Ovary (tissue), 9 donors: ENCODE measurements around the gene SYT11. TPM values are rescaled to one million over a fixed set of nuclear protein-coding genes. Genes with fewer than 3 reads are reported as not detected.

Experiments
- DNase-seq, 5 donors: peaks; one replicate each; pipeline ENCODE4 v3.0.0-alpha.2; 2019 to 2020
- H3K27ac ChIP-seq, 2 donors: fragments of 200-600 bp; one replicate each; pipeline versions ENCODE4 v1.5.1 to v1.8.0; 2019 to 2022
- H3K27me3 ChIP-seq: fragments of 200-600 bp; one replicate; pipeline ENCODE4 v1.8.0; 2022
- H3K36me3 ChIP-seq: fragments of 200-600 bp; sonication (generic); one replicate; pipeline ENCODE4 v1.5.1; 2019
- H3K4me1 ChIP-seq: one replicate; pipeline ENCODE4 v1.8.1; 2013; ENCODE audit warnings: mild to moderate bottlenecking, moderate library complexity; ENCODE audit not compliant: insufficient read depth
- H3K4me3 ChIP-seq: fragments of 200-600 bp; sonication (generic); one replicate; pipeline ENCODE4 v1.5.1; 2017
- H3K9me3 ChIP-seq, 2 donors: fragments of 200-600 bp in 1 of 2; sonication (generic) in 1 of 2; one replicate each; pipeline versions ENCODE4 v1.5.1 to v1.8.1; 2013 to 2019; ENCODE audit warnings: mild to moderate bottlenecking in 1 of 2, moderate library complexity in 1 of 2
- EP300 ChIP-seq: sonication (generic); formaldehyde crosslinking; IDR thresholded peaks from one replicate; pipeline ENCODE4 v1.6.1; 2017; ENCODE audit warnings: antibody characterized with exemption
- POLR2A ChIP-seq: fragments of 450-650 bp; IDR thresholded peaks from one replicate; pipeline ENCODE4 v1.6.1; 2017; ENCODE audit warnings: antibody characterized with exemption, mild to moderate bottlenecking, moderate library complexity
- WGBS, 3 donors: extraction: QIAGEN DNeasy Blood & Tissue Kit in 1 of 3; methylation state at CpG; one replicate each; pipeline versions ENCODE4 v1.1.5 to v1.1.7; 2013 to 2017; 5-methylcytosine and 5-hydroxymethylcytosine counted together
- intact Hi-C, 4 donors: fragments of 100-400 bp; cut with DNase I; formaldehyde crosslinking; loops; one replicate each; pipeline versions ENCODE4 v1.11.0 to v1.15.1; 2022 to 2023
- polyA plus RNA-seq, 2 donors: library from polyadenylated mRNA; stranded (reverse); fragments of 200-250 nt in 1 of 2; fragments of 350-450 nt in 1 of 2; fragmentation: Illumina TruSeq in 1 of 2; extraction: RNeasy Lipid Tissue Mini Kit (QIAGEN cat#74804) in 1 of 2; gene quantifications; one replicate each; pipeline ENCODE4 v1.2.3, GENCODE V29; 2013 to 2014
- total RNA-seq, 7 donors: library from RNA; depleted of rRNA in 2 of 7; stranded (reverse); fragments of >200 nt in 2 of 7; fragmentation: NEBNext Ultra II Directional in 3 of 7; extraction: Animal tissue kit (Norgen Biotek cat#: 25700) in 3 of 7; gene quantifications; one replicate each; pipeline versions ENCODE4 v1.1.0 to v1.2.4, GENCODE V29; 2016 to 2023
- TF ChIP-seq, protein P1 (sequence below), 3 donors: fragments of 450-650 bp in 2 of 3; fragments of 200-600 bp in 1 of 3; IDR thresholded peaks; one replicate each; pipeline versions ENCODE4 v1.5.1 to v1.8.0; 2016 to 2022; ENCODE audit warnings: antibody characterized with exemption in 3 of 3, mild to moderate bottlenecking in 1 of 3
- donor health status: DM: no; HTN: no; CAD: no; lungs with moderate emphysema.
- donor health status: DM: no; HTN: no; CAD: no.
- donor health status: Bipolar disorder and iron deficiency.
- donor health status: DM: yes; HTN: yes; CAD: no.
- donor health status: DM: no; HTN: no; CAD: no.
- donor health status: DM: yes; HTN: yes; CAD: no.

The SYT11 gene
- total and polyA plus RNA-seq, 9 donors, result 10.1 to 48.9 (median 19.7) TPM

DNA sequence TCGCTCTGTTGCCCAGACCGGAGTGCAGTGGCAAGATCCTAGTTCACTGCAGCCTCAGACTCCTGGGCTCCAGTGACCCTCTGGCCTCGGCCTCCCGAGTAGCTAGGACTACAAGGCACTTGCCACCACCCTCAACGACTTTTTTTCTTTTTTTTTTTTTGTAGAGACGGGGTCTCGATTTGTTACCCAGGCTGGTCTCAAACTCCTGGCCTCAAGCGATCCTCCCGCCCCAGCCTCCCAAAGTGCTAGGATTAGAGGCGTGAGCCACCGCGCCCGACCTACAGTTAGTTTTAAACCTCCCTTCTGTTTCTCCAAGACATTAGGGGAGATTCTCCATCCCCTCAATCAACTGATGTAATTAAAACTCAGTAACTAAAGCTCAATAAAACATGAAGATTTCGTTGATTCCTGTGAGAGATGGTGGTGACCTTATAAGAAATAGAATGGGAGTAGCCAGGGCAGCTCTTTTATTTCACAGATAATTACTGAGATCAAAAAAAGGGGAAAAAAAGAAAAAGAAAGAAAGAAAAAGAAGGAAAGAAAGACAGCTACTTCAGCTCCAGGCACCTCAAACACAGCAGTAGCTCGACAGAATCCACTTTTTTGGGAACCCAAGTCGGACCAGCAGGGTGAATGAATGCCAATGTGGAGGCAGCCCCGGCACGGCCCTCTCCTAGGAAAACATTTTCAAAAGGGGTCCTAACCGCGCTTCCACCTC, 3.0 kb upstream of the SYT11 start:
- peak overlapping the region; percentile 11 to 70 for H3K27ac ChIP-seq
- H3K36me3 ChIP-seq, result no peaks in the 10 kb centered on the region
- peak overlapping the region; percentile 82 for H3K4me3 ChIP-seq
- intact Hi-C loops, result no loop called here
- H3K27me3 ChIP-seq, result no peaks in the 10 kb centered on the region
- TF ChIP-seq POLR2A, result no peak
- no peak for TF ChIP-seq EP300
- TF ChIP-seq, protein P1, sequence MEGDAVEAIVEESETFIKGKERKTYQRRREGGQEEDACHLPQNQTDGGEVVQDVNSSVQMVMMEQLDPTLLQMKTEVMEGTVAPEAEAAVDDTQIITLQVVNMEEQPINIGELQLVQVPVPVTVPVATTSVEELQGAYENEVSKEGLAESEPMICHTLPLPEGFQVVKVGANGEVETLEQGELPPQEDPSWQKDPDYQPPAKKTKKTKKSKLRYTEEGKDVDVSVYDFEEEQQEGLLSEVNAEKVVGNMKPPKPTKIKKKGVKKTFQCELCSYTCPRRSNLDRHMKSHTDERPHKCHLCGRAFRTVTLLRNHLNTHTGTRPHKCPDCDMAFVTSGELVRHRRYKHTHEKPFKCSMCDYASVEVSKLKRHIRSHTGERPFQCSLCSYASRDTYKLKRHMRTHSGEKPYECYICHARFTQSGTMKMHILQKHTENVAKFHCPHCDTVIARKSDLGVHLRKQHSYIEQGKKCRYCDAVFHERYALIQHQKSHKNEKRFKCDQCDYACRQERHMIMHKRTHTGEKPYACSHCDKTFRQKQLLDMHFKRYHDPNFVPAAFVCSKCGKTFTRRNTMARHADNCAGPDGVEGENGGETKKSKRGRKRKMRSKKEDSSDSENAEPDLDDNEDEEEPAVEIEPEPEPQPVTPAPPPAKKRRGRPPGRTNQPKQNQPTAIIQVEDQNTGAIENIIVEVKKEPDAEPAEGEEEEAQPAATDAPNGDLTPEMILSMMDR (IDR thresholded peaks at IDR 0.05), result no peak
- H3K9me3 ChIP-seq, result no peaks in the 10 kb centered on the region
- peak in 1 of 5 donors; percentile 26 for DNase-seq
- peaks cover 8% of the 10 kb centered on the region for H3K4me1 ChIP-seq
- 45 to 51% (median 48%) methylated on average over 20 of the region's 20 CpGs for WGBS, 3 donors

DNA sequence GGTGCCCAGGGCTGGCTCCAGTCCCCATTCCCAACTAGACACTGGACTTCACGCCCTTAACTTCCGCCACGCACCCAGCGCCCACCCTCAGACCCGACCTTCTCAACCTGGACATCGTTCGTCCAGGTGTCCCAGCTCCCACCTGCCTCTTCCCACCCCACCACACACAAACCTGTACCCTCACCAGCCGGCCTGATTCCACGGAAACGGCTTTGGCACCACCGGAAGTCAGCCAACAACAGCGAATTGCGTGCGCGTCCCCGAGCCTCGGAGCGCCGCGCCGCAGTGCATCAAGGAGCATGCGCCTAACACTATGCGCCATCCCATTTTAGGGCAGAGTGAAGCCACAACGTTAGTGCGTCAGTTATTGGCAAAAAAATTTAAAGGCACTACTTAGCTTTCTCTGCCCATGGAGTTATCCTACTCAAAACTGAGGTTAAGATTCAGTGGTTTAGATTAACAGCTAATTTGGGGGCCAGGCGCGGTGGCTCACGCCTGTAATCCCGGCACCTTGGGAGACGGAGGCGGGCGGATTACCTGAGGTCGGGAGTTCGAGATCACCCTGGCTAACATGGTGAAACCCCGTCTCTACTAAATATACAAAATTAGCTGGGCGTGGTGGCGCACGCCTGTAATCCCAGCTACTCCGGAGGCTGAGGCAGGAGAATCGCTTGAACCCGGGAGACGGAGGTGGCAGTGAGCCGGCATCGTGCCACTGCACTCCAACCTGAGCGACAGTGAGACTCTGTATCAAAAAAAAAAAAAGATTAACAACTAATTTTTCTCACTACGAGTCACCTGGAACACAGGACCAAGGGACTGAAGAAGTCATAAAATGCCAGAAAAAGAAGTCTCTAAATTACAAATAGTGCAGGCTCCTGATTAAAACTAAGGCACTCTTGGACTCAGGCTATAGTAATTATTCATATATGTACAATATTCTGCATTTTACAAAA, 2.1 kb upstream of the SYT11 start, which contains the start of gene GON4L:
GON4L (minus strand) TSS at position 240 of the 956 bp plus-strand sequence. CDS start 3,434 bp downstream, outside the sequence.
- no peaks in the 10 kb centered on the region for H3K36me3 ChIP-seq
- intact Hi-C loops, result no loop called here
- peak within 1 kb of the TSS; percentile 82 for H3K4me3 ChIP-seq
- H3K27me3 ChIP-seq, result no peaks in the 10 kb centered on the region
- TF ChIP-seq POLR2A, result peak; percentile 52
- TF ChIP-seq, protein P1 (IDR thresholded peaks at IDR 0.05), result no peak
- H3K9me3 ChIP-seq, result no peaks in the 10 kb centered on the region
- 10 to 16% (median 15%) methylated on average over 45 to 46 of the region's 46 CpGs for WGBS, 3 donors
- H3K4me1 ChIP-seq, result peaks cover 8% of the 10 kb centered on the region
- DNase-seq, result peak; percentile 85 to 91 (median 88)
- peak within 1 kb of the TSS; percentile 11 to 70 for H3K27ac ChIP-seq

DNA sequence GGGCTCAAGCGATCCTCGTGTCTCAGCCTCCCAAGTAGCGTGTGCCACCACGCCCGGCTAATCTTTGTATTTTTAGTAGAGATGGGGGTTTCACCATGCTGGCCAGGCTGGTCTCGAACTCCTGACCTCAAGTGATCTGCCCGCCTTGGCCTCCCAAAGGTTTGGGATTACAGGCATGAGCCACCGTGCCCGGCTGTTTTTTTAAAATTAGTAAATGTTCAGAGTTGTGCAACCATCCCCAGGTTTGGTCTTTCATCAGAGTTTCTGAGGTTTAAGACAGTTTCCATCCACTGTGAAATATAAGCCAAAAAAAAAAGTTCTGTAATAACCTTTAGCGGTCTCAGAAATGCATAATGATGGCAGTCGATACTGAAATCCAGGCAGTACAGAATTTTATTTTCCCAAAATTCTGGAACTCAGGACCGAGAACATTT, 550 bp upstream of the SYT11 start:
- DNase-seq, result peak; percentile 43 to 64 (median 47)
- Histone ChIP-seq H3K27ac (peak overlapping the region; percentile 59 to 88), H3K27me3 (no peaks in the 10 kb centered on the region), H3K4me3 (peak overlapping the region; percentile 45), H3K36me3 (no peaks in the 10 kb centered on the region), H3K9me3 (no peaks in the 10 kb centered on the region), H3K4me1 (peaks cover 7% of the 10 kb centered on the region)
- TF ChIP-seq POLR2A (no peak), EP300 (no peak)
- TF ChIP-seq, protein P1 (IDR thresholded peaks at IDR 0.05), result no peak
- WGBS, 3 donors, result 38 to 54% (median 45%) methylated on average over 12 of the region's 12 CpGs
- intact Hi-C loops, result no loop called here
